NCI-H82 treated with DMSO at 0.1 percent for 48 hours (cell line): ENCODE measurements around the gene TRAFD1.

ENCODE experiments used
- DNase-seq: peaks from one replicate; lab custom pipeline; 2025; ENCODE audit not compliant: unreplicated experiment; lab: John Stamatoyannopoulos, UW

Gene TRAFD1

DNA sequence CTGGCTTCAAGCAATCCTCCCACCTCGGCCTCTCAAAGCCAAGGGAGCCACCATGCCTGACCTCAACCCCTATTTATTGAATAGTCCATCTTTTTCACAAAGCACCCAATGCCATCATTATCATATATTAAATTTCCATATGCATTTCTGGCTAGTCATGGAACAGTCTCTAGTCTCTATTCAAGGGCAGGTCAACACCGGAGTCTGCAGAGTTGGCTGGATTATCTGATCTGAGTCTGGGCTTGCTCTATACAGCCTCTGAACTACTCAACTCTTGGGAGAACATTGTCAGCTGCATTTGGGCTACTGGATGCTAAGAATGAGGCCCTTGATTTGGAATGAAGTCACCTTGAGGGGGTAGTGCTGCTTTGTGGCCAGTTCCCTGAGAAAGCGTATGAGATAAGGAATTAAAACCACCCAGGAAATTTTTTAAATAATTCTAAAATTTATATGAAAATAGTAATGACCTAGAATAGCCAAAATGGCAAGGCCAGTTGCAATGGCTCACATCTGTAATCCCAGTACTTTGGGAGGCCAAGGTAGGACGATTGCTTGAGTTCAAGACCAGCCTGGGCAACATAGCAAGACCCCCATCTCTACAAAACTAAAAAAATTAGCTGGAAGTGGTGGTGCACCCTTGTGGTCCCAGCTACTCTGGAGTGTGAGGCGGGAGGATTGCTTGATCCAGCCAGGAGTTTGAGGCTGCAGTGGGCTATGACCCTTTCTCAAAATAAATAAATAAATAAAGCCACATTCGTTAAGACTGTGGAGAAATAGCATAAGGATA lies 9.9 kb upstream of the TRAFD1 start:
- DNase-seq = no peak

DNA sequence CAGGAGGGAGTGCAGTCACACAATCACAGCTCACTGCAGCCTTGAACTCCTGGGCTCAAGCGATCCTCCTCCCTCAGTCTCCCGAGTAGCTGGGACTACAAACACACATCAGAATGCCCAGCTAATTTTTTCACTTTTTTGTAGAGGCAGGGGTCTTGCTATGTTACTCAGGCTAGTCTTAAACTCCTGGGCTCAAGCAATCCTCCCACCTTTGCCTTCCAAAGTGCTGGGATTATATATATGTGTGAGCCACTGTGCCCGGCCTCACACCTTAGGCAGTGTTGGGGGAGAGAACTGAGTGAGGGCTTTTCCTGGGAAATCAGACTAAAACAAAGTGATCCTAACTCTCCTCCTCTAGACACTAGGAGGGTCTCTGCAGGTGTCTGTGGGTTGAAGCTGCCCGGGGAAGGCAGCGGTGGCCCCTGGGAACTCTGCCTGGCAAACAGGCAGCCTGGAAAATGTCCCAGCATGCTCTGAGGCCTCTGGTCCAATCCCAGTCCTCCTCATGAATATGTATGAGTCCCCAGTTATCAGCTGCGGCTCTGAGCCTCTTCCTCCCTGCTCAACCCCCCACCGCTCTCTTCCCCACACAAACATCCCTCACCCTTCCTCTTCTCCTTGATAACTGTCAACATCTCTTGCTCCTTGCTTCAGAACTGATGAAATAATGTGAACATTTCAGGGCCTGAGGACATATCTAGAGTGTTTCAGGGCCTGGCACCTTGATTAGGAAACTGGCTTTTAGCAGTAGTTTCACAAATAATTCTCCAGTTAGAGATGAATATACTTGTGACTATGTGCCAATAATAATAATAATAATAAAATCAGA lies 8.9 kb upstream of the TRAFD1 start:
- peak; percentile 71 for DNase-seq

DNA sequence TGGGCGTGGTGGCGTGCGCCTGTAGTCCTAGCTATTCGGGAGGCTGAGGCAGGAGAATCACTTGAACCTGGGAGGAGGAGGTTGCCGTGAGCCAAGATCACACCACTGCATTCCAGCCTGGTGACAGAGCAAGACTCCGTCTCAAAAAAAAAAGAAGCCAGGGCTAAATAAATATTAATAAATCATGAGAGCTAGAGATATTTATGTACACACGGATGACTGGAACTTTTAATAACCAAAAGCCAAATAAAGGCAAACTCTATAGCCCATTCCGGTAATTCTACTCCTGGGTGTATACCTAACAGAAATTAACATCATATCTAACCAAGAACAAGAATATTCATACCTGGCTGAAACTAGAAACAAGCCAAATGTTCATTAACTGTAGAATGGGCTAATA lies 7.7 kb upstream of the TRAFD1 start:
- DNase-seq = no peak

DNA sequence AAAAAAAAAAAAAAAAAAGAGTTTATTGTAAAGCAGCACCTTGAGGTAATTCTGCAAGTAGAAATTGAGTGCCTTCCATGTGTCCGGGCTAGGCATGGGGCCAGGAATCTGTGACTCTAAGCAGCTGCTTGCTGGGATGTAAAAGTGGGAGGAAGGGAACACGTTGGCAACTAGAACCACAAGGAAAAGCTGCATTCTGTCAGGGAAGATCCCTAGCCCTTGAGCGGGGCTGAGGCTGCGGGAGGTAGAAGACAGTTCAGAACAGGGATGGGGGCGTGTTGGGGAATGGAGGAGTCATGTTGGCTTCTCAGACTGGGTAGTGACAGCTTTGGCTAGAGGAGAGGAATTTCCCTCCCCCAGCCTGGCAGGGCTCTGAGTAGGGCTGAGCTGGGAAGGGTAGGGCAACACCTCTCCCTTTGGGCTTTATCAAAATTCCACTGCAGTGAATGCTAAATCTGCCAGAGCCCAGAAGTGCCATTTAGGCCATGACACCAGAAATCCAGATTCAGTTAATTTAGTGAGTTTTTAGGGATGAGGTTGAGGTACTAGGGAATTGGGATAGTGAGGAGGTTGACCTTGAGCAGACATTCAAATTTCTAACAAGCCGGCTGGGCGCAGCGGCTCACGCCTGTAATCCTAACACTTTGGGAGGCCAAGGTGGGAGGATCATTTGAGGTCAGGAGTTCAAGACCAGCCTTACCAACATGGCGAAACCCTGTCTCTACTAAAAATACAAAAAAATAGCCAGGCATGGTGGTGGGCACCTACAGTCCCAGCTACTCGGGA lies 3.4 kb upstream of the TRAFD1 start:
- DNase-seq = no peak

DNA sequence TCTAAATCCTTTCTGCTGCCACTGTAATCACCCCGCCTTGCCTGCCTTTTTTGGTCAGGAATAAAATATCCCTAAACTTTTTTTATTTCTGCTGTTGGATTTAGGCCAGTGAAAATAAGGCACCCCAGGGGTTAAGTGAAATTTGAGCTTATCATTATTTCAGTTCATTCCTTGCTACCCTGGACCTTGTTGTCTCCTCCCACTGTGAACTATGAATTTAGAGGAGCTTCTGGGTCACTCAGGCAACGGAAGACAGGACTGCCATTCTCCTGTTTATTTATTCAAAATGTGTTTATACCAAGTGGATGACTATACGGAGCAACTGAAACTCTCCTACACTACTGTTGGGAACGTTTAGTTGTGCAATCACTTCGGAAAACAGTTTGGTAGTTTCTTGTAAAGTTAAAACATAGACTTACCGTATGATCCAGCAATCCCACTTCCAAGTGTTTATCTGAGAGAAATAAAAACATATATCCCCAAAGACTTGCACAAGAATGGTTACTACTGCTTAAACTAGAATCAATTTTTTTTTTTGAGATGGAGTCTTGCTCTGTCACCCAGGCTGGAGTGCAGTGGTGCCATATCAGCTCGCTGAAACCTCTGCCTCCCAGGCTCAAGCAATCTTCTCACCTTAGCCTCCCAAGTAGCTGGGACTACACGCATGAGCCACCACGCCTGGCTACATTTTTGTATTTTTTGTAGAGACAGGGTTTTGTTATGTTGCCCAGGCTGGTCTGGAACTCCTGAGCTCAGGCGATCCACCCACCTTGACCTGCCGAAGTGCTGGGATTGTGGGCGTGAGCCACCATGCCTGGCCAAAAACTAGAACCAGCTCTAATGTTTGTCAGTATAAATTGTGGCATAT lies 2.3 kb upstream of the TRAFD1 start:
- no peak for DNase-seq

DNA sequence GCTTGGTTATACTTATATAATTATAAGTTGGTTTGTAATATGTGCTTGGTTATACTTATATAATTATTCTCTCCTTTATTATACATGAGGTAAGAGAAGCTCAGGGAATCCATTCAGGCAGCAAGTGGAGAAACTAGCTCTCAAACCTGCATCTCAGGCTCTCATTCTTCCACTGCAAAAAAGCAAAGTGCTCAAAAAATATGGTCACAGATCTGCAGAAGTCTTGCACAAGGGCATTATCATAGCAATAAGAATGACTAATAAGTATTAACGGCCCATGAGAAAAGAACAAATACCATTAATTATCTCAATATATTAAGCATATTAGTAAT lies 476 bp upstream of the TRAFD1 start:
- no peak for DNase-seq

DNA sequence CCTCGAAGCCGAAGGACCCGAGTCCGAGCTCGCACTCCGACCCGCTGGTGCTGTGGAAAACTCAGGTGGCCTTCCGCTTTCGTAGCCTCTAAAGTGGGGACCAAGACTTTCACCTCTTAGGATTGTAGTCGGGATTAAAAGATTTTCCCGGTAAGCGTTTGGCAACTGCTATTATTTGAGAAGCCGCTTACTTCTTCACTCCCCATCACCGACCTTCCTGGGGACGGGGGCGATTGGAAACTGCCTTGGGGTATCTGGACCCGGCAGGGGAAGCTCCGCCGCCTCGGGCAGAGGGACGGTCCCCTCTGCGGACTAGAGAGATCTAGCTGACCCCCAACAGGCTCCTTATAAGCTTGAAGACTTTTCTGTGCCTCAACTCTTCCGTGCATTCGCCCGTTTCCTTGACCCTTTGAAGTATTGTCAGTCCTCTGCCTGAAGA lies 659 bp downstream of the TRAFD1 start:
- DNase-seq = no peak

DNA sequence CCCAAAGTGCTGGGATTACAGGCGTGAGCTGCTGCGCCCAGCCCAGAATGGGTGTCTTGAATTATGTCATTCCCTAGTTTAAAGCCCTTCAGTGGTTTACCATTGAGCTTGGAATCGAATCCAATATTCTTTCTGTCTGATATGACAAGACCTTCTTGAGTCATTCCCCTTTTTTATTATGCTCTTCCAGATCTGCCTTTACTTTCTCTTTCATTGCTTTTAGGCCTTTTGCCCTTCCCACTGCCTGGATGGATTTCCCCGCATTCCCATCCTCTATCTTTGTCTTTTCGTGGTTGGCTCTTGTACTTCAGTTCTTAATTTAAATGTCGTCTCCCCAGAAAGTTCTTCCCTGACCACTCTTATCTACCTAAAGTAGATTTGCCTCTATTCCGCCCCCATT lies 1.6 kb downstream of the TRAFD1 start:
- DNase-seq = no peak

DNA sequence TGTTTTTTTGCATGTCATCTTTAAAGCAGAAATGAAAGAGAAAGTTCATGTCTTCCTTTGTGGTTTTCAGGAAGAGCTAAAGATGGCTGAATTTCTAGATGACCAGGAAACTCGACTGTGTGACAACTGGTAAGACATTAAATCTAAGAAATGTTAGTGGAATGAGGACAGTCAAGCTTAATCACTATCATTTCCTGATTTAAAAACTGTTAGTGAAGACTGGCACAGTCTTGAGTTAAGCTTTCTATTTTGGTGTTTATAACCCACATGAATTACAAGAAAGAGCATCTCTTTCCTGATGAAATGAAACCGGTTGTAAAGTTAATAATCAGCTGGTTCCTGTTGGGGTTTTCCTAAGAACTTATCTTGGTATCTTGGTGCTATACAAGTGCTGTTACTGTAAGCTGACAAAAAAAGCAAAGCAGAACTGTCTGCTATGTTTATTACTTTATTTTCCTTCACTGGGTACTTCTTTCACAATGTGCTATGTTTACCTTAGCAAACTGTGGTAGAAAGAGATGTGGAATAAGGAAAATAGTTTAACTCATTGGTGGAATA lies 5.2 kb downstream of the TRAFD1 start:
- DNase-seq = no peak

DNA sequence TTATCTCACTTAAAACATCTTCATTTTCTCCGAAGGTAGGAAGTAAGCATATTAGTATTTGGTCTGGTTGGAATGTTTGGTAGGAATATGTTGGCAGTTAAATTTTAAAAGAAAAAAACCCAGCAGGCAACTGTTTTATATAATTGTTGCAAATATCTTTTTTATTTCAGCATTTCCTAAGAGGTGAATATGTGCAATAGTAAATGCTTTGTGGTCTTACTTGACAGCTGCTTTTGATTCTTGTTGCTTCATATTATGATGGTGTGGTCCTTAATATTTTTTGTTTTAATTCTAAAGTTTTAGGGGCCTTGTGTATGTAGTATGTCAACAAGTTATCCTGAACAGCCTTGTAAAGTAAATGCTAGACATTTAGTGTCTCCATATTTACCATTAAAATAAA lies 6.3 kb downstream of the TRAFD1 start:
- DNase-seq = no peak

DNA sequence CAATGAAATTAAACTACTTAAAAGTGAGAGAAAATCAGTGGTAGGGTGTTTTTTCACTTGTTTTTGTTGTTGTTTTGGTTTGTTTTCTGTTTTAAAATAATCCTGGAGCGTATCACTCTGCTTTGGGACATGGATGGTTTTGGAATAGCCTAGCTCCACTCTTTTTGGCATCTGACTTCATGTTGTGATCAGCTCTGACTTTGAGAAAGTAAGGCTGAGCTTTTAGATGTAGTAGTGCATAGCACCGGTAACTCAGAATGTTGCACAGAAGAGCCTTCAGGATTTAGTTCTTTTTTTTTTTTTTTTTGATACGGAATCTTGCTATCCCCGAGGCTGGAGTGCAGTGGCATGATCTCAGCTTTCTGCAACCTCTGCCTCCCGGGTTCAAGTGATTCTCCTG lies 8.1 kb downstream of the TRAFD1 start:
- no peak for DNase-seq

DNA sequence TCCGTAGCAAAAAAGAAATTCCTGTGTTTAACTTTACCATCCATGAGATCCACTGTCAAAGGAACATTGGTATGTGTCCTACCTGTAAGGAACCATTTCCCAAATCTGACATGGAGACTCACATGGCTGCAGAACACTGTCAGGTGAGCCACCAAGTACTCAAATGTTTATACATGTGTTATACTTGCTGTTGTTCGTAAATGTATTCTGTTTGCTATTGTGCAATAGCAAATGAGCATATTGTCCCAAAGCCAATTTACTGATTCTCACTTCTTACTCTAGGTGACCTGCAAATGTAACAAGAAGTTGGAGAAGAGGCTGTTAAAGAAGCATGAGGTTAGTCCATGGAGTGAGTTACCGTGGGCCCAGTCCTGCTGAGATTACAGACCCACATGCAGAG lies 9.4 kb downstream of the TRAFD1 start:
- no peak for DNase-seq

DNA sequence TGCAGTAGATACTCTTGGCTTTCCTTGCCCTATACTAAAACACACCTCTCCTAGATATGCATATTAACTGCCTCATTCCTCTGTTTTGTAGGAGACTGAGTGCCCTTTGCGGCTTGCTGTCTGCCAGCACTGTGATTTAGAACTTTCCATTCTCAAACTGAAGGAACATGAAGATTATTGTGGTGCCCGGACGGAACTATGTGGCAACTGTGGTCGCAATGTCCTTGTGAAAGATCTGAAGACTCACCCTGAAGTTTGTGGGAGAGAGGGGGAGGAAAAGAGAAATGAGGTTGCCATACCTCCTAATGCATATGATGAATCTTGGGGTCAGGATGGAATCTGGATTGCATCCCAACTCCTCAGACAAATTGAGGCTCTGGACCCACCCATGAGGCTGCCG lies 15.4 kb downstream of the TRAFD1 start:
- no peak for DNase-seq

DNA sequence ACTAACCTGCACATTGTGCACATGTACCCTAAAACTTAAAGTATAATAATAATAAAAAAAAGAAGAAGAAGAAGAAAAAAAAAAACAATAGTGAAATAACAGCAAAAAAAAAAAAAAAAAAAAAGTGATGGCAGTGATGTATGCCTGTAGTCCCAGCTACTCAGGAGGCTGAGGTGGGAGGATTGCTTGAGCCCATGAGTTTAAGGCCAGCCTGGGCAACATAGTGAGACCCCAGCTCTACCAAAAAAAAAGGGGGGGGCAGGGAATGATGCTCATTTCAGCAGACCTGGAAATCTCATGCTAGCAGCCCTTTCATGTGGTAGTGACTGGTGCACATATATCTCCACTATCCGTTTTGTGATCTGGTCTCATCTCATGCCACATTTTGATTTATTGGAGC lies 20.8 kb downstream of the TRAFD1 start:
- no peak for DNase-seq

DNA sequence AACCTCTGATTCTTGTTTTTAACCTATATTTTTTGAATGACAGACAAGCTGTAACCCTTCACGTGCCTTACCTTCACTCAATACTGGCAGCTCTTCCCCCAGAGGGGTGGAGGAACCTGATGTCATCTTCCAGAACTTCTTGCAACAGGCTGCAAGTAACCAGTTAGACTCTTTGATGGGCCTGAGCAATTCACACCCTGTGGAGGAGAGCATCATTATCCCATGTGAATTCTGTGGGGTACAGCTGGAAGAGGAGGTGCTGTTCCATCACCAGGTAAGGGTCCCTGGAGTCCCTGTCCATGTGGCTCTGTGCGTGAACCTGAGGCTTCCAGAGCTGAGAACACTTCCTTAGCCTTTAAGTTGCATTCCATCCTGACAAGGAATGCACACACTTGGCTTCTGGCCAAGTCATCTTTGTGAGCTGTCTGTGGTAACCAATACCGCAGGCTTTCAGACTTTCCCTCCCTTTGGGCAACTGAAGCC lies 22.7 kb downstream of the TRAFD1 start:
- no peak for DNase-seq

DNA sequence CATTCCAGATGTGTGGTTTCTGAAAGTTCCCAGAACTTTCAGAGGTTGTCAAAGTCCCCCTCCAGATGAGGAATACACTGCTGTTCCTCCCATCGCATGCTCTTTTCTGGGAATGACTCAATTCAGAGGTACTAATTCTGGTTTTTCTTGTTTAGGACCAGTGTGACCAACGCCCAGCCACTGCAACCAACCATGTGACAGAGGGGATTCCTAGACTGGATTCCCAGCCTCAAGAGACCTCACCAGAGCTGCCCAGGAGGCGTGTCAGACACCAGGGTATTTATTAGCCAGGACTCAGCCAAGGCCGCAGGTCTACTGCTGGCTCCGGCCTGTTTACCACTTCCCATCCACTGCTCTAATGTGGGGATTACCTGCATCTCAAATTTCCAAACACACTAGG lies 24.2 kb downstream of the TRAFD1 start:
- DNase-seq = no peak

DNA sequence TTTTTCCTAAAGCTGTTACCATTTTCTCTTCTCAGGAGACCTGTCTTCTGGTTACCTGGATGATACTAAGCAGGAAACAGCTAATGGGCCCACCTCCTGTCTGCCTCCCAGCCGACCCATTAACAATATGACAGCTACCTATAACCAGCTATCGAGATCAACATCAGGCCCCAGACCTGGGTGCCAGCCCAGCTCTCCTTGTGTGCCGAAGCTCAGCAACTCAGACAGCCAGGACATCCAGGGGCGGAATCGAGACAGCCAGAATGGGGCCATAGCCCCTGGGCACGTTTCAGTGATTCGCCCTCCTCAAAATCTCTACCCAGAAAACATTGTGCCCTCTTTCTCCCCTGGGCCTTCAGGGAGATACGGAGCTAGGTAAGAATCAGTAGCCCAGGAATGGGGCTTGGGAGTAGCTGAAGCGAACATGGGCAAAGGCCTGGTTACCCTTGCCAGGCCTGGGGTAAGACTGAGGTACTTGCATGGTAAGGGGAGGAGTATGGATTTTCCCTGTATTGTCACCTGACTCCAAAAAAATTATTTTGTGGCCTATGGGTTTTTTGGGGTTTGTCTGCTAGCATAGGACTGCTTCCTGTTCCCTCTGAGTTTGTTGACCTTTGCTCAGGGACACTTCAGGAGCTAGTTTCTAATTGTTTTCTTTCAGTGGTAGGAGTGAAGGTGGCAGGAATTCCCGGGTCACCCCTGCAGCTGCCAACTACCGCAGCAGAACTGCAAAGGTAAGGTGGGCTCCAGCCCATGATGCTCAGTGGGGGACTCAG lies 26.6 kb downstream of the TRAFD1 start:
- no peak for DNase-seq

DNA sequence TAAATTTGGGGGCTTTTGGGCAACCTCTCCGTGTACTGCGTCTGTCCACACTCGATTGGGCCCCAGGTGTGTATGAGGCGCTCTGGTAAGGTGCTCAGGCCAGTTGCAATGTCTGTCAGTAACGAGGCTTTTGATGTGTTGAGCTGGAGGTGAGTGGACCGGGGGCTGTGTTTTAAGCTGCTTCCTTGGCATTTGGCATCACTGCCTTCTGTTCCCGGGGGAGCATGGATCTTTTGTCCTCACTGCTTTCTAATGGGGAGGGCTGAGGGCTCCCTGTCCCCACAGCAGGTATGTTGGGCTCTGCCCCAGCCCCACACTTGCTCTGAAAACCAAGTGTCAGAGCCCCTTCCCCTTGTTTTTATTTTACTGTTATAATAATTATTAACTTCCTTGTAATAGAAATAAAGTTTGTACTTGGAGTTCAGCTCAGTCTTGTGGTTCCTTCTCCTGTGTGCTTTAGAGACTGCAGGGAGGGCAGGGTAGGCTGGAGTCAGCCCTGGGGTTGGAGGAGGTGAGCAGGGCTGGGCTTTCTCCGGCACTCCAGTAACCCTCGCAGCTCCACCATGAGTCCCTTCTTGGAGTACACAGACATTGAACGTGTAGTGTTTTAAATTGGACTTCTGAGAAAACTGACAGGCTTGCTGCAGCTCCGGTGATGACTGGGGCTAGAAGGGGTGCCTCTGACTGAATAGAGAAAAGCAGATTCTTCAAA lies 28.0 kb downstream of the TRAFD1 start:
- DNase-seq = no peak

DNA sequence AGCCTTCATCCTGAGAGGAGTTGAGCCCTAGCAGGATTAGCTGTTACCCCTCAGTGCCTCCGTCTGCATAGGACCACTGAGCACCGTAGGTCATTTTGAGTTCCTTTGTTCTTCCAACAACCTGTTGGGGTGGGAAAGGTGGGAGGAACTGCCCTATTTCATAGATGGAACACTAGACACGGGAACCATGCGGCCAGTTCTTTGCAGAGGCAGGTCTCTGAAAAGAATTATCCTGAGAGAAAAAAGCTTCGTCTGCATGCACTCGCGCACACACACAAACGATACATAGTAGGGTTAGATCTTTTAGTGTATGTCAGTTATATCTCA lies 28.5 kb downstream of the TRAFD1 start:
- DNase-seq = no peak
